HepG2 (cell line): ENCODE data around the gene PMPCB. TPM values are rescaled to one million over a fixed set of nuclear protein-coding genes. Genes with fewer than 3 reads are reported as not detected.

Experiments
- ASH2L ChIP-seq: fragments of 300-600, 200-600 bp; sonication (generic); IDR thresholded peaks from 2 replicates; pipeline ENCODE4 v1.7.0; 2017; ENCODE audit warnings: low read depth, mild to moderate bottlenecking, moderate library complexity, mixed read lengths, low read length; ENCODE audit not compliant: insufficient read length
- EEA1 ChIP-seq: sonication (generic); formaldehyde crosslinking; IDR thresholded peaks from 2 replicates; pipeline ENCODE4 v1.5.1; 2020; ENCODE audit warnings: mild to moderate bottlenecking, missing genetic modification reagents, borderline replicate concordance
- ELF3 ChIP-seq: IDR thresholded peaks from 2 replicates; pipeline ENCODE4 v1.6.1; 2016; ENCODE audit warnings: missing genetic modification reagents, missing compliant biosample characterization
- GTF2F1 ChIP-seq: fragments of 150-350 bp; IDR thresholded peaks from 2 replicates; pipeline ENCODE4 v1.6.1; 2014; ENCODE audit warnings: low read length
- HDAC6 ChIP-seq: fragments of 200-600 bp; sonication (generic); IDR thresholded peaks from 2 replicates; pipeline ENCODE4 v1.7.0; 2017; ENCODE audit warnings: mild to moderate bottlenecking, antibody characterized with exemption, low read length, low read depth
- HNRNPL ChIP-seq: fragments of 200-400 bp; formaldehyde crosslinking; IDR thresholded peaks from 2 replicates; pipeline ENCODE4 v1.6.1; 2017; ENCODE audit warnings: mild to moderate bottlenecking, low read depth, low read length
- MBD4 ChIP-seq: IDR thresholded peaks from 2 replicates; pipeline ENCODE4 v1.6.1; 2012; ENCODE audit warnings: low read length, inconsistent platforms, borderline replicate concordance
- PHF20 ChIP-seq: sonication (generic); formaldehyde crosslinking; IDR thresholded peaks from 2 replicates; pipeline ENCODE4 v1.5.0; 2020; ENCODE audit warnings: mild to moderate bottlenecking, missing genetic modification reagents
- RBFOX2 ChIP-seq: fragments of 200-400 bp; formaldehyde crosslinking; IDR thresholded peaks from 2 replicates; pipeline ENCODE4 v1.6.1; 2017; ENCODE audit warnings: low read depth, mild to moderate bottlenecking, low read length
- RFX5 ChIP-seq: IDR thresholded peaks from 2 replicates; pipeline ENCODE4 v1.6.1; 2011; ENCODE audit warnings: low read depth, low read length, improper control_type of control experiment
- SATB2 ChIP-seq: sonication (generic); formaldehyde crosslinking; IDR thresholded peaks from 2 replicates; pipeline ENCODE4 v1.5.0; 2020; ENCODE audit warnings: missing genetic modification reagents
- SIN3A ChIP-seq: IDR thresholded peaks from 2 replicates; pipeline ENCODE4 v1.6.1; 2011; ENCODE audit warnings: low read depth, mild to moderate bottlenecking, control low read depth, low read length, borderline replicate concordance
- TMF1 ChIP-seq: sonication (generic); formaldehyde crosslinking; IDR thresholded peaks from 2 replicates; pipeline ENCODE4 v1.8.1; 2022; ENCODE audit warnings: low read depth, missing genetic modification reagents
- ZNF121 ChIP-seq: sonication (generic); formaldehyde crosslinking; IDR thresholded peaks from 2 replicates; pipeline ENCODE4 v1.5.0; 2020; ENCODE audit warnings: mild to moderate bottlenecking, missing genetic modification reagents
- ZNF768 ChIP-seq: sonication (generic); formaldehyde crosslinking; IDR thresholded peaks from 2 replicates; pipeline ENCODE4 v1.4.0; 2020; ENCODE audit warnings: missing genetic modification reagents
- polyA plus RNA-seq, 8 experiments: library from polyadenylated mRNA; depleted of rRNA in 3 of 8; stranded (reverse) in 7 of 8; unstranded in 1 of 8; fragments of >200 nt; fragmentation: Illumina TruSeq in 4 of 8; extraction: Trizol in 4 of 8; gene quantifications; 2 replicates each; pipeline versions ENCODE4 v1.2.1 to v1.2.3, GENCODE V29; 2011 to 2016; ENCODE audit warnings: low read depth in 4 of 8, missing spikeins in 1 of 8, mixed read lengths in 1 of 8; ENCODE audit not compliant: insufficient read depth in 1 of 8
- total RNA-seq, 5 experiments: library from RNA; depleted of rRNA; stranded (reverse); fragments of >200 nt; fragmentation: Illumina TruSeq; extraction: Trizol; gene quantifications; 2 replicates each; pipeline ENCODE4 v1.2.3, GENCODE V29; 2016; ENCODE audit warnings: low read depth in 1 of 5
- TF ChIP-seq, protein P1 (sequence below): IDR thresholded peaks from 2 replicates; pipeline ENCODE4 v1.6.1; 2016
- TF ChIP-seq, protein P2 (sequence below): sonication (generic); formaldehyde crosslinking; IDR thresholded peaks from 2 replicates; pipeline ENCODE4 v1.5.0; 2020; ENCODE audit warnings: missing genetic modification reagents
- TF ChIP-seq, protein P3 (sequence below): sonication (generic); formaldehyde crosslinking; conservative IDR thresholded peaks from 2 replicates; pipeline ENCODE4 v1.8.0; 2022; ENCODE audit warnings: mild to moderate bottlenecking, moderate library complexity, missing genetic modification reagents
- TF ChIP-seq, protein P4 (sequence below): sonication (generic); formaldehyde crosslinking; IDR thresholded peaks from 2 replicates; pipeline ENCODE4 v1.5.0; 2020; ENCODE audit warnings: missing genetic modification reagents
- TF ChIP-seq, protein P5 (sequence below): sonication (generic); formaldehyde crosslinking; IDR thresholded peaks from 2 replicates; pipeline ENCODE4 v1.4.0; 2020; ENCODE audit warnings: missing genetic modification reagents, borderline replicate concordance
- TF ChIP-seq, protein P6 (sequence below): IDR thresholded peaks from 2 replicates; pipeline ENCODE4 v1.6.1; 2016; ENCODE audit warnings: mild to moderate bottlenecking, missing biosample characterization, missing genetic modification reagents
- TF ChIP-seq, protein P7 (sequence below): sonication (generic); formaldehyde crosslinking; IDR thresholded peaks from 2 replicates; pipeline ENCODE4 v1.4.0; 2020; ENCODE audit warnings: missing genetic modification reagents

The PMPCB gene
- total and polyA plus RNA-seq, 2 of the 13 experiments (the other 11 are each of a cell fraction or from before 2014, with no cell fraction given) = 80.8 to 124 TPM

DNA sequence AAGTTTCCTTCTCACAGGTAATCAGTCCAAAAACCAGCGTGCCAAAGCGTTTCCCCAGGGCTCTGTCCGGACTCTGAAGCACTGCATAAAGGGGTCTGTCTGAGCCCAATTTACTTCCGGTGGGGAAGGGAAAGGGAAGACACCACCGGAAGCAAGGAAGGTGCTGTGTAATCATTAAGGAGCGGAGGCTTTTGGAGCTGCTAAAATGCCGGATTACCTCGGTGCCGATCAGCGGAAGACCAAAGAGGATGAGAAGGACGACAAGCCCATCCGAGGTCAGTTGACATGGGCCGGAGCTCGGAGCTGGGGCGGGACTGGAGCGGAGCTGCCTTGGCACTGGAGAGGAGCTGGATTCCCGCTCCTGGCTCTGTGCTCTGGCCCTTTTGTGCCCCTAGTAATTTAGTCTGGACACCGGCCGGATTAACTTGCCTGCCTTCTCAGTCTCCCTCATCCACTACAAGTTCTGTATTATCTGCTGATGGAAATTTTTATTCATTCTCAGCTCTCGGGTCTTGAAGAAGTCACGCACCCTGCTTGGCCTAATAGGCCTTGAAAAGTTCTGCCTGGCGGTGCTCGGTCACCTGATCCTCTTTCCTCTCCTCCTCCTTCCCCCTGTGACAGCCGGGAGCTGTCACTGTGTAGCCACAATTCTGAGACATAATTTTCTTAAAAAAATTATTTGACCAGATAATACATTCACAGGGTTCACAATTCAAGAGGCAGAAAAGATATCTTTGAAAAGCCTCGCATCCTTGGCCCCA lies 50.5 kb downstream of the PMPCB start, which contains the start of gene PSMC2 (continued):
- TF ChIP-seq, protein P1, sequence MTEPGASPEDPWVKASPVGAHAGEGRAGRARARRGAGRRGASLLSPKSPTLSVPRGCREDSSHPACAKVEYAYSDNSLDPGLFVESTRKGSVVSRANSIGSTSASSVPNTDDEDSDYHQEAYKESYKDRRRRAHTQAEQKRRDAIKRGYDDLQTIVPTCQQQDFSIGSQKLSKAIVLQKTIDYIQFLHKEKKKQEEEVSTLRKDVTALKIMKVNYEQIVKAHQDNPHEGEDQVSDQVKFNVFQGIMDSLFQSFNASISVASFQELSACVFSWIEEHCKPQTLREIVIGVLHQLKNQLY (CRISPR knock-in tag) = 0 out of 2 replicates have a peak, but pooled peaks have one; percentile 21
- TF ChIP-seq EEA1 (CRISPR knock-in tag) (no peak), ZNF121 (CRISPR knock-in tag) (no peak), TMF1 (CRISPR knock-in tag) (no peak), GTF2F1 (no peak), ASH2L (peak; percentile 89), SIN3A (peak; percentile 93), PHF20 (CRISPR knock-in tag) (peak; percentile 95), HNRNPL (no peak), MBD4 (no peak), RFX5 (no peak), SATB2 (no peak), HDAC6 (no peak), RBFOX2 (peak; percentile 64), ZNF768 (no peak; the same call in 1 of the 2 replicates), ELF3 (CRISPR knock-in tag) (peak; percentile 66)
- TF ChIP-seq, protein P2, sequence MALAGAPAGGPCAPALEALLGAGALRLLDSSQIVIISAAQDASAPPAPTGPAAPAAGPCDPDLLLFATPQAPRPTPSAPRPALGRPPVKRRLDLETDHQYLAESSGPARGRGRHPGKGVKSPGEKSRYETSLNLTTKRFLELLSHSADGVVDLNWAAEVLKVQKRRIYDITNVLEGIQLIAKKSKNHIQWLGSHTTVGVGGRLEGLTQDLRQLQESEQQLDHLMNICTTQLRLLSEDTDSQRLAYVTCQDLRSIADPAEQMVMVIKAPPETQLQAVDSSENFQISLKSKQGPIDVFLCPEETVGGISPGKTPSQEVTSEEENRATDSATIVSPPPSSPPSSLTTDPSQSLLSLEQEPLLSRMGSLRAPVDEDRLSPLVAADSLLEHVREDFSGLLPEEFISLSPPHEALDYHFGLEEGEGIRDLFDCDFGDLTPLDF (CRISPR knock-in tag) = no peak
- TF ChIP-seq, protein P3, sequence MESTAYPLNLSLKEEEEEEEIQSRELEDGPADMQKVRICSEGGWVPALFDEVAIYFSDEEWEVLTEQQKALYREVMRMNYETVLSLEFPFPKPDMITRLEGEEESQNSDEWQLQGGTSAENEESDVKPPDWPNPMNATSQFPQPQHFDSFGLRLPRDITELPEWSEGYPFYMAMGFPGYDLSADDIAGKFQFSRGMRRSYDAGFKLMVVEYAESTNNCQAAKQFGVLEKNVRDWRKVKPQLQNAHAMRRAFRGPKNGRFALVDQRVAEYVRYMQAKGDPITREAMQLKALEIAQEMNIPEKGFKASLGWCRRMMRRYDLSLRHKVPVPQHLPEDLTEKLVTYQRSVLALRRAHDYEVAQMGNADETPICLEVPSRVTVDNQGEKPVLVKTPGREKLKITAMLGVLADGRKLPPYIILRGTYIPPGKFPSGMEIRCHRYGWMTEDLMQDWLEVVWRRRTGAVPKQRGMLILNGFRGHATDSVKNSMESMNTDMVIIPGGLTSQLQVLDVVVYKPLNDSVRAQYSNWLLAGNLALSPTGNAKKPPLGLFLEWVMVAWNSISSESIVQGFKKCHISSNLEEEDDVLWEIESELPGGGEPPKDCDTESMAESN (CRISPR knock-in tag) = no peak
- TF ChIP-seq, protein P4, sequence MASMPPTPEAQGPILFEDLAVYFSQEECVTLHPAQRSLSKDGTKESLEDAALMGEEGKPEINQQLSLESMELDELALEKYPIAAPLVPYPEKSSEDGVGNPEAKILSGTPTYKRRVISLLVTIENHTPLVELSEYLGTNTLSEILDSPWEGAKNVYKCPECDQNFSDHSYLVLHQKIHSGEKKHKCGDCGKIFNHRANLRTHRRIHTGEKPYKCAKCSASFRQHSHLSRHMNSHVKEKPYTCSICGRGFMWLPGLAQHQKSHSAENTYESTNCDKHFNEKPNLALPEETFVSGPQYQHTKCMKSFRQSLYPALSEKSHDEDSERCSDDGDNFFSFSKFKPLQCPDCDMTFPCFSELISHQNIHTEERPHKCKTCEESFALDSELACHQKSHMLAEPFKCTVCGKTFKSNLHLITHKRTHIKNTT = no peak
- TF ChIP-seq, protein P5, sequence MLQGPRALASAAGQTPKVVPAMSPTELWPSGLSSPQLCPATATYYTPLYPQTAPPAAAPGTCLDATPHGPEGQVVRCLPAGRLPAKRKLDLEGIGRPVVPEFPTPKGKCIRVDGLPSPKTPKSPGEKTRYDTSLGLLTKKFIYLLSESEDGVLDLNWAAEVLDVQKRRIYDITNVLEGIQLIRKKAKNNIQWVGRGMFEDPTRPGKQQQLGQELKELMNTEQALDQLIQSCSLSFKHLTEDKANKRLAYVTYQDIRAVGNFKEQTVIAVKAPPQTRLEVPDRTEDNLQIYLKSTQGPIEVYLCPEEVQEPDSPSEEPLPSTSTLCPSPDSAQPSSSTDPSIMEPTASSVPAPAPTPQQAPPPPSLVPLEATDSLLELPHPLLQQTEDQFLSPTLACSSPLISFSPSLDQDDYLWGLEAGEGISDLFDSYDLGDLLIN (CRISPR knock-in tag) = no peak
- TF ChIP-seq, protein P6, sequence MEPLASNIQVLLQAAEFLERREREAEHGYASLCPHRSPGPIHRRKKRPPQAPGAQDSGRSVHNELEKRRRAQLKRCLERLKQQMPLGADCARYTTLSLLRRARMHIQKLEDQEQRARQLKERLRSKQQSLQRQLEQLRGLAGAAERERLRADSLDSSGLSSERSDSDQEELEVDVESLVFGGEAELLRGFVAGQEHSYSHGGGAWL = peak; percentile 66
- TF ChIP-seq, protein P7, sequence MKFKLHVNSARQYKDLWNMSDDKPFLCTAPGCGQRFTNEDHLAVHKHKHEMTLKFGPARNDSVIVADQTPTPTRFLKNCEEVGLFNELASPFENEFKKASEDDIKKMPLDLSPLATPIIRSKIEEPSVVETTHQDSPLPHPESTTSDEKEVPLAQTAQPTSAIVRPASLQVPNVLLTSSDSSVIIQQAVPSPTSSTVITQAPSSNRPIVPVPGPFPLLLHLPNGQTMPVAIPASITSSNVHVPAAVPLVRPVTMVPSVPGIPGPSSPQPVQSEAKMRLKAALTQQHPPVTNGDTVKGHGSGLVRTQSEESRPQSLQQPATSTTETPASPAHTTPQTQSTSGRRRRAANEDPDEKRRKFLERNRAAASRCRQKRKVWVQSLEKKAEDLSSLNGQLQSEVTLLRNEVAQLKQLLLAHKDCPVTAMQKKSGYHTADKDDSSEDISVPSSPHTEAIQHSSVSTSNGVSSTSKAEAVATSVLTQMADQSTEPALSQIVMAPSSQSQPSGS (CRISPR knock-in tag) = peak; percentile 57; the same call in 1 of the 2 replicates
